ENCODE results near the gene FZD7. TPM values are rescaled to one million over a fixed set of nuclear protein-coding genes. Genes with fewer than 3 reads are reported as not detected.

The FZD7 gene
- total and polyA plus RNA-seq, 2 experiments from 2014 or later, result 15.4 to 31.2 TPM

DNA sequence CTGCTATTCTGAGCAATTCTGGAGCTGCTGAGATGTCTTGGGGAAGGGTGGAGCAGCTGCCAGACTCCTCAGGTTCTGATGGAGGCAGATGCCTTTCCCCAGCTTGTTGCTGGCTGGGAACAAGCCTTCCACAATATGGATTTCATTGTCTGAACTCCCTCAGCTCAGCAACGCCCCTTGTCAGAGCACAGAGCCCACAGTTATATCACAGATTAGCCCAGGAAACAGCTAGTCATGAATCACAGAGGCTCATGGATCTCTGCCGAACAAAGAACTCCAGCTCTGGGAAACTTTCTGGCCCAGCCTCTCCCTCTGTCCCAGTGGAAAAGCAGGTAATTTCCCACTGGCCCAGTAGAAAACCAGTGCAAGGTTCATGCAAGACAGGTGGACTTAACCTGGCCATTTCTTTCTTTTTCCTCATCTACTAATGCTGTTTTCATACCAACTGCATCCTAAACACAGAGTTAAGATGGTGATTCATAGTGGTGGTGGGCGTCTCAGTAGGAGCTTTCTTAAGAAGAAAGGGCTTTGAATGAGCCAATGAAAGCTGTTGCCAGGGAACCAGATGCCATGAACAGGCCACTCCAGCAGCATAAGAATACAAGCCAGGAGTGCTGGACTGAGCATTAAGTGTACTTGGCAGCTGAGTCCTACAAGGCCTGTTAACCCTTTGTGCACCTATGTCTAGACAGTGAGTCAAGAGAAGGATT is 30.7 kb downstream of the FZD7 start:
- TF ChIP-seq EZH2phosphoT487 (IDR thresholded peaks at IDR 0.05; ENCODE audit: low read depth, severe bottlenecking, unreplicated experiment), result no peak
- TF ChIP-seq, protein P1, sequence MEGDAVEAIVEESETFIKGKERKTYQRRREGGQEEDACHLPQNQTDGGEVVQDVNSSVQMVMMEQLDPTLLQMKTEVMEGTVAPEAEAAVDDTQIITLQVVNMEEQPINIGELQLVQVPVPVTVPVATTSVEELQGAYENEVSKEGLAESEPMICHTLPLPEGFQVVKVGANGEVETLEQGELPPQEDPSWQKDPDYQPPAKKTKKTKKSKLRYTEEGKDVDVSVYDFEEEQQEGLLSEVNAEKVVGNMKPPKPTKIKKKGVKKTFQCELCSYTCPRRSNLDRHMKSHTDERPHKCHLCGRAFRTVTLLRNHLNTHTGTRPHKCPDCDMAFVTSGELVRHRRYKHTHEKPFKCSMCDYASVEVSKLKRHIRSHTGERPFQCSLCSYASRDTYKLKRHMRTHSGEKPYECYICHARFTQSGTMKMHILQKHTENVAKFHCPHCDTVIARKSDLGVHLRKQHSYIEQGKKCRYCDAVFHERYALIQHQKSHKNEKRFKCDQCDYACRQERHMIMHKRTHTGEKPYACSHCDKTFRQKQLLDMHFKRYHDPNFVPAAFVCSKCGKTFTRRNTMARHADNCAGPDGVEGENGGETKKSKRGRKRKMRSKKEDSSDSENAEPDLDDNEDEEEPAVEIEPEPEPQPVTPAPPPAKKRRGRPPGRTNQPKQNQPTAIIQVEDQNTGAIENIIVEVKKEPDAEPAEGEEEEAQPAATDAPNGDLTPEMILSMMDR (IDR thresholded peaks at IDR 0.05; ENCODE audit: poor library complexity), result no peak
- no peak for TF ChIP-seq EZH2 (IDR thresholded peaks at IDR 0.05; ENCODE audit: borderline replicate concordance)
- no peaks in the 10 kb centered on the region for H3K9me3 ChIP-seq (ENCODE audit: low read depth)
- peaks cover 22% of the 10 kb centered on the region for H3K4me1 ChIP-seq (ENCODE audit: insufficient read depth)
- DNase-seq (ENCODE audit: low spot score), result peak; percentile 83
- WGBS (ENCODE audit: low lambda C conversion rate, missing lambda C conversion rate), result 21% methylated on average over 3 of the region's 3 CpGs
- H3K79me2 ChIP-seq, result no peaks in the 10 kb centered on the region
- H2AFZ ChIP-seq, result no peak overlapping the region
- no peaks in the 10 kb centered on the region for H3K36me3 ChIP-seq (replicated peaks; ENCODE audit: insufficient read depth, low read depth)
- peak overlapping the region; percentile 33 for H3K4me2 ChIP-seq
- H3K27ac ChIP-seq, result peak overlapping the region; percentile 82
- no peaks in the 10 kb centered on the region for H3K9me2 ChIP-seq (replicated peaks; ENCODE audit: insufficient read depth)
- no peak overlapping the region for H3K4me3 ChIP-seq
- no peaks in the 10 kb centered on the region for H3K27me3 ChIP-seq
- H4K20me1 ChIP-seq (ENCODE audit: insufficient read depth, poor library complexity, severe bottlenecking), result no peaks in the 10 kb centered on the region

DNA sequence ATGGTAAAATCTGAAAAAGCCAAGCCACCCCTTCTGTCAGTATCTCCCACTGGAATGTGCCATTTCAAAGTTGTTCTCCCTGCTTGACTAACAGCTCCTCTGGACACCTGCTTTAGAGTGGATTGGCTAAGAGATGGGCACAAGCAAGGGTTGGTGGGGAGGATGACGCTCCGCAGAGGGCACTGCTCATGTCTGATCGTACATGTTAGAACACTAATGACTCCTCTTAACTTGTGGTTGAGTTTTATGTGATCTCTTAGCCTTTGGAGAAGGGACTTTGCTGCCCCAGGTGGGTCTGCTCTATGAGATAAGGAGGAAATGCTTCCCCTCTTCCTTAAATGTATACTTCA is 31.2 kb downstream of the FZD7 start:
- 85% methylated on average over 3 of the region's 3 CpGs for WGBS (ENCODE audit: low lambda C conversion rate, missing lambda C conversion rate)
- Histone ChIP-seq H3K27me3 (no peaks in the 10 kb centered on the region), H3K9me3 (ENCODE audit: low read depth) (no peaks in the 10 kb centered on the region), H3K4me2 (no peak overlapping the region), H3K36me3 (replicated peaks; ENCODE audit: insufficient read depth, low read depth) (no peaks in the 10 kb centered on the region), H3K27ac (peak overlapping the region; percentile 82), H4K20me1 (ENCODE audit: insufficient read depth, poor library complexity, severe bottlenecking) (no peaks in the 10 kb centered on the region), H3K9me2 (replicated peaks; ENCODE audit: insufficient read depth) (no peaks in the 10 kb centered on the region), H3K4me1 (ENCODE audit: insufficient read depth) (peaks cover 26% of the 10 kb centered on the region), H3K79me2 (no peaks in the 10 kb centered on the region), H2AFZ (no peak overlapping the region), H3K4me3 (no peak overlapping the region)
- no peak for DNase-seq (ENCODE audit: low spot score)
- no peak for TF ChIP-seq EZH2phosphoT487 (IDR thresholded peaks at IDR 0.05; ENCODE audit: low read depth, severe bottlenecking, unreplicated experiment)
- TF ChIP-seq, protein P1 (IDR thresholded peaks at IDR 0.05; ENCODE audit: poor library complexity), result no peak
- TF ChIP-seq EZH2 (IDR thresholded peaks at IDR 0.05; ENCODE audit: borderline replicate concordance), result no peak

DNA sequence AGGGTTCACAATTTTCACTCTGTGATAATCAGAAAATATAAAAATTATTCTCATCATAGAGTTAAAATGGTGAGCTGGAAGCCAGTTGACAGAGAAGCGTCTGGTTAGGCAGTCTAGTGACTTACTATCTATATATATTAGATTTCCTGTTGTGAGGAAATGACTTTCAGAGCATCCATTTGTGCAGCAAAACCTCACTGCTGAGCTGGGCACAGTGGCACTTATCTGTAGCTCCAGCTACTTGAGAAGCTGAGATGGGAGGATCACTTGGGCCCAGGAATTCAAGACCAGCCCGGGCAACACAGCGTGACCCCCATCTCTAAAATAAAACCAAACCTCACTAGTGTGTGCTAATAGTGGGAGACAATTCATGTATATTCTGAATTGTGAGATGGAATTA is 32.2 kb downstream of the FZD7 start:
- no peaks in the 10 kb centered on the region for H3K79me2 ChIP-seq
- TF ChIP-seq, protein P1 (IDR thresholded peaks at IDR 0.05; ENCODE audit: poor library complexity), result no peak
- TF ChIP-seq EZH2 (IDR thresholded peaks at IDR 0.05; ENCODE audit: borderline replicate concordance) (no peak), EZH2phosphoT487 (IDR thresholded peaks at IDR 0.05; ENCODE audit: low read depth, severe bottlenecking, unreplicated experiment) (no peak)

More for the DNA sequence above, 32.2 kb downstream of the FZD7 start:
- Histone ChIP-seq H3K4me2 (no peak overlapping the region), H3K4me3 (no peak overlapping the region), H2AFZ (no peak overlapping the region), H3K27me3 (no peaks in the 10 kb centered on the region), H4K20me1 (ENCODE audit: insufficient read depth, poor library complexity, severe bottlenecking) (no peaks in the 10 kb centered on the region), H3K4me1 (ENCODE audit: insufficient read depth) (peaks cover 27% of the 10 kb centered on the region), H3K9me2 (replicated peaks; ENCODE audit: insufficient read depth) (no peaks in the 10 kb centered on the region), H3K27ac (no peak overlapping the region), H3K36me3 (replicated peaks; ENCODE audit: insufficient read depth, low read depth) (no peaks in the 10 kb centered on the region), H3K9me3 (ENCODE audit: low read depth) (no peaks in the 10 kb centered on the region)
- WGBS (ENCODE audit: low lambda C conversion rate, missing lambda C conversion rate), result 94% methylated on average over 3 of the region's 3 CpGs
- DNase-seq (ENCODE audit: low spot score), result no peak
